NCI-H82 treated with DMSO at 0.1 percent for 48 hours (cell line): Measurements from ENCODE around the gene MYO15B.

Source experiments
- DNase-seq: peaks from one replicate; lab custom pipeline; 2025; ENCODE audit not compliant: unreplicated experiment; lab: John Stamatoyannopoulos, UW

MYO15B gene

GRCh38 chr17:75601057-75601987, 13.7 kb downstream of the MYO15B start:
- peak; percentile 11 for DNase-seq

GRCh38 chr17:75602644-75603043, 15.0 kb downstream of the MYO15B start:
- DNase-seq = no peak

DNA sequence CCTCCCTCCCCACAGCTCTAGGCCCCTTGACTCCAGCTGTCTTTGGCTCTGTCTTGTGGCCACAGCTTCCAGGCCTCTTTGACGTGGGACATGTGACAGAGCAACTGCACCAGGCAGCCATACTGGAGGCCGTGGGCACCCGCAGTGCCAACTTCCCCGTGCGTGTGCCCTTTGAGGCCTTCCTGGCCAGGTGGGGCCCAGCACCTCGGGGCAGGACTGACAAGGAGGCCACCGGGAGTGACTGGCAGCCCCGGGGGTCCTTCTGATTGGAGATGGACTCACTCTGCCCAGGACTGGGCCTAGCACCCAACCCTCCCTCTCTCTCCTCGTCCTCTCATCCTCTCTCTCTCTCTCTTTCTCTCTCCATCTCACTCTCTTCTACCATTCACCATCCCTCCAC, 15.5 kb downstream of the MYO15B start:
- DNase-seq = no peak

- DNase-seq = no peak
Measured at GRCh38 chr17:75604034-75604695, 16.6 kb downstream of the MYO15B start.

DNA sequence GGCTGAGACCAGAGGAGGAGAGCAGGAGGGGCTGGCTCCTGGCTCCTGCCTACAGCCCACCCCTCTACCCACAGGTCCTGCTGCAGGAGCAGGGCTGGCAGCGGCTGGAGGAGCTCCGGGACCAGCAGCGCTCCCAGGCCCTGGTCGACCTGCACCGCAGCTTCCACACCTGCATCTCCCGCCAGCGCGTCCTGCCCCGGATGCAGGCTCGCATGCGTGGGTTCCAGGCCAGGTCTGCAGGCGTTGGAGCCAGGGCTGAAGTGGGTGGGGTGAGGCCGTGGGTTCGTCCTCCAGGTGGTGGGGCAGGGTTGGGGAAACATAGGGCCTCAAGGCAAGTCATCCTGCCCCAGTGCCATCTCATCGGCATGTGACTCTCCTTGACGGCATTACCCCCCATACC, 18.2 kb downstream of the MYO15B start:
- DNase-seq = no peak

DNA sequence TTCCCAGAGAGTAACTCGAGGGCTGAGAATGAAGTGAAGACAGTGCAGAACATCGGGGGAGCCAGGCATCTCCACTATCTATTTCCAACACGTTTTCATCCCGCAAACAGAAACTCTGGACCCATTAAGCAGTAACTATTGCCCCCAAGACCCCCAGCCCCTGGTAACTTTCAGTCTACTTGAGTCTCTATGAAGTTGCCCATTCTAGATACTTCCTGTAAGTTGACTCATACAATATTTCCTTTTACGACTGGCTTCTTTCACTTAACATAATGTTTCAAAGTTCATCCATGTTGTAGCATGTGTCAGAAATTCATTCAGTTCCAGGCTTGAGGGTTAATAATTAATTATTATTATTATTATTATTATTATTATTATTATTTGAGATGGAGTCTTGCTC, 19.5 kb downstream of the MYO15B start:
- DNase-seq = no peak

- DNase-seq = no peak
Measured at GRCh38 chr17:75610103-75610984, 22.7 kb downstream of the MYO15B start.

DNA sequence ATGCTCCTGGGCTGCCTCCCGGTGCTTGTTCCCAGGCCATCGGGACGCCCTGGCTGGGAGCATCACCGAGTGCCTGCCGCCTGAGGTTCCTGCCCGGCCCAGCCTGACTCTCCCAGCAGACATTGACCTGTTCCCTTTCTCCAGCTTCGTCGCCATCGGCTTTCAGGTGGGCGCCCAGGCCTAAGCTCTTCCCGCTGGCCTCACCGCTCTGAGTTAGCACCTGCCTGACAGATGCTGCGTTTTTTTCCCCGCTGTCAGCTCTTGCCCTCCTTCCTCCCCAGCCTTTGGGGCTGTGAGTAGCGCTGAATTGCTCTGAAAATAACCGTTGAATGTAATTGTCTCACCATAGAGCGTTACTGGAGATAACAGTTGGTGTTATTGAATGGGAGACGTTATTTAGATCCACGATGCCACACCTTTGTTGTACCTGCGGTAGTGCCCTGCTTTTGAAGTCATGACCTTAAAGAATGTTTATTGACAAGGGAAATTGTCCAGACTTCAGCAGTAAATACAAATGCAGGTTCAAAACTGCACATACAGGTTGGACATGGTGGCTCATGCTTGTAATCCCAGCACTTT, 24.3 kb downstream of the MYO15B start:
- no peak for DNase-seq

- no peak for DNase-seq
Measured at GRCh38 chr17:75612906-75613626, 25.5 kb downstream of the MYO15B start.

GRCh38 chr17:75614006-75614405, 26.4 kb downstream of the MYO15B start:
- no peak for DNase-seq

GRCh38 chr17:75614556-75615270, 27.1 kb downstream of the MYO15B start:
- DNase-seq = no peak

DNA sequence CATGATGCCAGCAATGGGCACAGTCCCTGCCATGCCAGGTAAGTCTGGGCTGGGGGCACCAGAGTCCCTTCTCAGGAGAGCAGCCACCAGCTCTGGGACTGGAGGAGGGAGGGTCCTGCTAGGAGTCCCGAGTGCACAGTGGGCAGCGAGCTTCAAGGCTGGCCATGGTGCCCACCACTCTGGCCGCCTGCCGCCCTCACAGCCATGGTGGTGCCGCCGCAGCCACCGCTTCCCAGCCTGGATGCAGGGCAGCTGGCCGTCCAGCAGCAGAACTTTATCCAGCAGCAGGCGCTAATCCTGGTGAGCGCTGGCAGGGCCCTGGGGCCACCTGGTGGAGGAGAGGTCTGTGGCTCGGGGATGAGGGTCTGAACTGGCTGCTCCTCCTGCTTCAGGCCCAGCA, 27.7 kb downstream of the MYO15B start:
- DNase-seq = peak; percentile 10

- no peak for DNase-seq
Measured at GRCh38 chr17:75616521-75617122, 29.0 kb downstream of the MYO15B start.

DNA sequence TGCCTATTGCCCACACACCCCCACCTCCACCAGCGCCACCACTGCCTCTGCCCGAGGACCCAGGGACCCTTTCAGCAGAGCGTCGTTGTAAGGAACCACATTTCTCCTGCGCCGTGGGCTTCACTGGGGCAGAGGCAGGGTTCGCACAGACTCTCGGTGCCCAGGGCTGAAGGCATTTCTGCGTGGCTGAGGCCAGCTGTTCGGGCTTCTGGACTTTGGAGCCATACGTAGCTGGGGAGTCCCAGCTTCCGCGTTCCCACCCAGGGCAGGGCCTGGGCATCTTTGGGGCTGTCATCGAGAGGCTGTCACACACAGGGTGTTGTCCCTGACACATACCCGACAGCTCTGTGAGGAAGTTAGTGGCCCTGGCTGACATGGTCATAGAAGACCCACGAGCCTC, 29.6 kb downstream of the MYO15B start:
- no peak for DNase-seq

GRCh38 chr17:75617675-75618074, 30.1 kb downstream of the MYO15B start:
- no peak for DNase-seq

GRCh38 chr17:75619506-75620431, 32.2 kb downstream of the MYO15B start:
- DNase-seq = peak; percentile 20

- DNase-seq = no peak
Measured at GRCh38 chr17:75621489-75621888, 33.9 kb downstream of the MYO15B start.

DNA sequence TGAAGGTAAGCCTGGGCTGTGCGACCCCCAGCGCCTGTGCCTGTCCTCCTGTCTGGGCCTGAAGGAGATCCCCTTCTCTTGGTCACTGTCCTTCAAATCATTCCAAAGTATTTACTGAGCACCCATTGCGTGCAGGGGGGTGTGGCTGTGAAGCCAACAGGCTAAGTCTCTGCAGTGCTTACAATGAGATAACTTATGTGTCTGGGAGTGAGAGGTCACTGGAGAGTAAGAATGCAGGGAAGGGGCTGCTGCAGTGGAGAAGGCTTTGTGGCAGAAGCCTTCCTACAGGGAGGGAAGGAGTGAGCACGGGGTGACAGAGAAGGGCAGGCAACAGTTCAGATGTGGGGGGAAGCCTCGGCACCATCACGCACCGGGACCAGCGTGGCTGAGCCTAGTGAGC, 34.5 kb downstream of the MYO15B start:
- DNase-seq = no peak
